Esophagus squamous epithelium (tissue), 4 donors: ENCODE data around the gene NSG2.

Source experiments
- POLR2A ChIP-seq, 4 donors: fragments of 450-650 bp; IDR thresholded peaks; one replicate each; pipeline ENCODE4 v1.6.1; 2017; ENCODE audit warnings: antibody characterized with exemption in 4 of 4, mild to moderate bottlenecking in 4 of 4, moderate library complexity in 3 of 4
- TF ChIP-seq, protein P1 (sequence below), 6 experiments: fragments of 450-650 bp in 4 of 6; fragments of 200-600 bp in 2 of 6; sonication (generic) in 2 of 6; IDR thresholded peaks; one replicate each; pipeline ENCODE4 v1.5.1; 2016 to 2019; ENCODE audit warnings: antibody characterized with exemption in 6 of 6, mild to moderate bottlenecking in 4 of 6, moderate library complexity in 4 of 6

DNA sequence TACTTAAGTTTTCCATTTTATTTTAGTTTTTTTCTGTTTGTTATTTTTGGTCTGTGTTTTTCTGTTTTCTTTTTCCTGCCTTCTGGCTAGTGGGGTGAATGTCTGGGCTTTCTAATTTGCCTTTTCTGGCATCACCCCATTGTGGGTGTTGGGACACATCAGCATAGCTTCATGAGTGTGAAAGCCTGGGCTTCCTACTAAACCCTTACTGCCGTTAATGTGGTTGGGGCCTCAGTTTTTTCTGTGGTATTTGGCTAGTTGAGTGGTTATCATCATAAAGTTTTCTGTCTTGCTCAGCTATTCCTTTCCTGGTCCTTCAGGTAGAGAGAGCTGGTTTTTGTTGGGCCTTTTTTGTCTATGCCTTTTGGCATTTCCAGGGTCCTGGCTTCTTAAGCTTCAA is 35.1 kb upstream of the NSG2 start:
- TF ChIP-seq, protein P1, sequence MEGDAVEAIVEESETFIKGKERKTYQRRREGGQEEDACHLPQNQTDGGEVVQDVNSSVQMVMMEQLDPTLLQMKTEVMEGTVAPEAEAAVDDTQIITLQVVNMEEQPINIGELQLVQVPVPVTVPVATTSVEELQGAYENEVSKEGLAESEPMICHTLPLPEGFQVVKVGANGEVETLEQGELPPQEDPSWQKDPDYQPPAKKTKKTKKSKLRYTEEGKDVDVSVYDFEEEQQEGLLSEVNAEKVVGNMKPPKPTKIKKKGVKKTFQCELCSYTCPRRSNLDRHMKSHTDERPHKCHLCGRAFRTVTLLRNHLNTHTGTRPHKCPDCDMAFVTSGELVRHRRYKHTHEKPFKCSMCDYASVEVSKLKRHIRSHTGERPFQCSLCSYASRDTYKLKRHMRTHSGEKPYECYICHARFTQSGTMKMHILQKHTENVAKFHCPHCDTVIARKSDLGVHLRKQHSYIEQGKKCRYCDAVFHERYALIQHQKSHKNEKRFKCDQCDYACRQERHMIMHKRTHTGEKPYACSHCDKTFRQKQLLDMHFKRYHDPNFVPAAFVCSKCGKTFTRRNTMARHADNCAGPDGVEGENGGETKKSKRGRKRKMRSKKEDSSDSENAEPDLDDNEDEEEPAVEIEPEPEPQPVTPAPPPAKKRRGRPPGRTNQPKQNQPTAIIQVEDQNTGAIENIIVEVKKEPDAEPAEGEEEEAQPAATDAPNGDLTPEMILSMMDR (IDR thresholded peaks at IDR 0.05) = no peak
- TF ChIP-seq POLR2A (IDR thresholded peaks at IDR 0.05) = no peak
